Measurements from ENCODE around the gene NEK11. TPM values are rescaled to one million over a fixed set of nuclear protein-coding genes. Genes with fewer than 3 reads are reported as not detected.
A peak's percentile ranks its signal among the peaks of the same experiment; 100 is the strongest.

NEK11 gene
- total RNA-seq, 1 donor from 2014 or later: 4.4 TPM

DNA sequence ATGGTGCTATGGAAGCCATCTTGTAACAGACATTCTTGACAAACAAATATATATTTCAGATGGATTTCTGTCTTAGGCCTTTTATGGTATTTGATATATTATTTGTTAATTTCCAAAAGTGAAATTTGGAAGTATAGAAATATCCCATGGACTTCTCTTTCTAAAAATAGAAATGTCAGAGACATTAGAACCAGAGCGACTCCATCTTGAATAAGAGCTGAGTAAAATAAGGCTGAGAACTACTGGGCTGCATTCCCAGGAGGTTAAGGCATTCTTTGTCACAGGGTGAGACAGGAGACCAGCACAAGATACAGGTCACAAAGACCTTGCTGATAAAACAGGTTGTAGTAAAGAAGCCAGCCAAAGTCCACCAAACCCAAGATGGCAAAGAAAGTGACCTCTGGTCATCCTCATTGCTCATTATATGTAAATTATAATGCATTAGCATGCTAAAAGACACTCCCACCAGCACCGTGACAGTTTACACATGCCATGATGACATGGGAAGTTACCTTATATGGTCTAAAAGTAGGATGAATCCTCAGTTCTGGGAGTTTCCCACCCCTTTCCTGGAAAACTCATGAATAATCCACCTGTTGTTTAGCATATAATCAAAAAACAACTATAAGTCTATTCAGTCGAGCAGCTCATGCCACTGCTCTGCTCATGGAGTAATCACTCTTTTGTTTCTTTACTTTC lies 146.0 kb downstream of the NEK11 start:
- H3K27ac Mint-ChIP-seq (ENCODE audit: unreplicated experiment): no peak overlapping the region
- no peaks in the 10 kb centered on the region for H3K9me3 Mint-ChIP-seq (ENCODE audit: low read depth)
- TF ChIP-seq, protein P1, sequence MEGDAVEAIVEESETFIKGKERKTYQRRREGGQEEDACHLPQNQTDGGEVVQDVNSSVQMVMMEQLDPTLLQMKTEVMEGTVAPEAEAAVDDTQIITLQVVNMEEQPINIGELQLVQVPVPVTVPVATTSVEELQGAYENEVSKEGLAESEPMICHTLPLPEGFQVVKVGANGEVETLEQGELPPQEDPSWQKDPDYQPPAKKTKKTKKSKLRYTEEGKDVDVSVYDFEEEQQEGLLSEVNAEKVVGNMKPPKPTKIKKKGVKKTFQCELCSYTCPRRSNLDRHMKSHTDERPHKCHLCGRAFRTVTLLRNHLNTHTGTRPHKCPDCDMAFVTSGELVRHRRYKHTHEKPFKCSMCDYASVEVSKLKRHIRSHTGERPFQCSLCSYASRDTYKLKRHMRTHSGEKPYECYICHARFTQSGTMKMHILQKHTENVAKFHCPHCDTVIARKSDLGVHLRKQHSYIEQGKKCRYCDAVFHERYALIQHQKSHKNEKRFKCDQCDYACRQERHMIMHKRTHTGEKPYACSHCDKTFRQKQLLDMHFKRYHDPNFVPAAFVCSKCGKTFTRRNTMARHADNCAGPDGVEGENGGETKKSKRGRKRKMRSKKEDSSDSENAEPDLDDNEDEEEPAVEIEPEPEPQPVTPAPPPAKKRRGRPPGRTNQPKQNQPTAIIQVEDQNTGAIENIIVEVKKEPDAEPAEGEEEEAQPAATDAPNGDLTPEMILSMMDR (IDR thresholded peaks at IDR 0.05): no peak
- no peak overlapping the region for H3K4me3 Mint-ChIP-seq (ENCODE audit: unreplicated experiment)
- no peak for DNase-seq (ENCODE audit: low spot score)
- H3K36me3 Mint-ChIP-seq (ENCODE audit: low read depth): peaks cover 1% of the 10 kb centered on the region
- H3K4me1 Mint-ChIP-seq (ENCODE audit: low read depth): no peaks in the 10 kb centered on the region
- H3K27me3 Mint-ChIP-seq (ENCODE audit: low read depth): no peaks in the 10 kb centered on the region

DNA sequence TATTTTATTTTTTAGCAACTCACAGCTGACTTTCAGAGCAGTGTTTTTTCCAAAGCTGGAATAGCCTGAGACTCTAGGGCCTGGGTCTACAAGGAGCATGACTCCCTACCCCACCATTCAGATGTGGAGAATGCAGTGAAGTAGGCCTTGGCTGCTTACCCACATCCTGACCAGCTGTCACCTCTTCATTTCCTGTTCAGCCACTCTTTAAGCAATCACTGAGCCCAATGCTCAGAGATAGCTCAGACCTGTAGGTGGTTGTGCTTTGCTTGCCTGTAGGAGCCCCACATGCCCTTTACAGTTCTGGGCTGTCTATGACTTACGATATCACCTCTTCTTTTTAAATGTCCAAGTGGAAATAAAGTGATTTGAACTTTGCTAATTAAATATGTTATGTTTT lies 148.1 kb downstream of the NEK11 start:
- H3K27ac Mint-ChIP-seq (ENCODE audit: unreplicated experiment): no peak overlapping the region

DNA sequence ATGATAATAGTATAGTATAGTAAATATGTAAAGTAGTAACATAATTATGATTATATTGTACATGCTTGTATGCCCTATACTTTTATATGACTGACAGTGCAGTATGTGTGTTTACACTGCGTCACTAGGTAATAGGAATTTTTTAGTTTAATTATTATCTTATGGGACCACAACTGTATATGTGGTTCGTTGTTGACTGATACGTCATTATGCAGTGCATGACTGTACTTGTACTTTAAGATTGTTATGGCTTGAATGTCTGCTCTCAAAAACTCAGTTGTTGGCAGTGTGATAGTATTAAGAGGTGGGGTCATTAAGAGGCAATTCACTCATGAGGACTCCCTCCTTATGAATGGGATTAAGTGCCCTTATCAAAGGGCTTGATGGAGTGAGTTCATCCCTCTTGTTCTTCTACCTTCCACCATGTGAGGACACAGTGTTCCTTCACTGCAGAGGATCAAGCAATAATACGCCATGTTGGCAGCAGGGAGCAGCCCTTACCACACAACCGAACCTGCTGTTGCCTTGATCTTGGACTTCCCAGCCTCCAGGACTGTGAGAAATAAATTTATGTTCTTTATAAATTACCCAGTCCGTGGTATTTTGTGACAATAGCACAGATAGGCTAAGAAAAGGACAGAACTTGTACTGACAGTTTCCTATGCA lies 152.2 kb downstream of the NEK11 start:
- Mint-ChIP-seq H3K27me3 (ENCODE audit: low read depth) (no peaks in the 10 kb centered on the region), H3K36me3 (ENCODE audit: low read depth) (peaks cover 6% of the 10 kb centered on the region), H3K9me3 (ENCODE audit: low read depth) (peaks cover 9% of the 10 kb centered on the region), H3K4me3 (ENCODE audit: unreplicated experiment) (no peak overlapping the region), H3K4me1 (ENCODE audit: low read depth) (no peaks in the 10 kb centered on the region), H3K27ac (ENCODE audit: unreplicated experiment) (no peak overlapping the region)
- no peak for DNase-seq (ENCODE audit: low spot score)
- TF ChIP-seq, protein P1 (IDR thresholded peaks at IDR 0.05): no peak

More for the DNA sequence above, 148.1 kb downstream of the NEK11 start:
- Mint-ChIP-seq H3K4me1 (ENCODE audit: low read depth) (no peaks in the 10 kb centered on the region), H3K9me3 (ENCODE audit: low read depth) (peaks cover under 1% of the 10 kb centered on the region), H3K36me3 (ENCODE audit: low read depth) (peaks cover 1% of the 10 kb centered on the region), H3K27me3 (ENCODE audit: low read depth) (no peaks in the 10 kb centered on the region), H3K4me3 (ENCODE audit: unreplicated experiment) (no peak overlapping the region)
- no peak for DNase-seq (ENCODE audit: low spot score)
- TF ChIP-seq, protein P1 (IDR thresholded peaks at IDR 0.05): no peak

DNA sequence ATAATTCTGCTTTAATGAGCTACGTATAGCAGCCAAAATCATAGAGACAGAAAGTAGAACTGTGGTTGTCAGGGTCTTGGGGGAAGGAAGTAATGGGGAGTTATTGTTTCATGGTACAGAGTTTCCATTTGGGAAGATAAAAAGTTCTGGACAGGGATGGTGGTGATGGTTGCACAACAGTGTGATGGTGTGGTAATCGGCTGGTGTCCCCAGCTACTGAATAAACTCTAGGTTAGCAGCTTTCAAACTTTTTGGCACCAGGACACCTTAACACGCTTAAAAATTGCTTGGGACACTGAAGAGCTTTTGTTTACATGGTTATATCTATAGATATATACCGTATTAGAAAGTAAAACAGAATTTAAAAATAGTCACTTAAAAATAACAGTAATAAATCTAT lies 166.0 kb downstream of the NEK11 start:
- no peaks in the 10 kb centered on the region for H3K9me3 Mint-ChIP-seq (ENCODE audit: low read depth)
- TF ChIP-seq, protein P1 (IDR thresholded peaks at IDR 0.05): no peak
- H3K27me3 Mint-ChIP-seq (ENCODE audit: low read depth): no peaks in the 10 kb centered on the region
- DNase-seq (ENCODE audit: low spot score): no peak
- no peak overlapping the region for H3K27ac Mint-ChIP-seq (ENCODE audit: unreplicated experiment)
- H3K4me3 Mint-ChIP-seq (ENCODE audit: unreplicated experiment): no peak overlapping the region
- H3K36me3 Mint-ChIP-seq (ENCODE audit: low read depth): no peaks in the 10 kb centered on the region
- H3K4me1 Mint-ChIP-seq (ENCODE audit: low read depth): no peaks in the 10 kb centered on the region

DNA sequence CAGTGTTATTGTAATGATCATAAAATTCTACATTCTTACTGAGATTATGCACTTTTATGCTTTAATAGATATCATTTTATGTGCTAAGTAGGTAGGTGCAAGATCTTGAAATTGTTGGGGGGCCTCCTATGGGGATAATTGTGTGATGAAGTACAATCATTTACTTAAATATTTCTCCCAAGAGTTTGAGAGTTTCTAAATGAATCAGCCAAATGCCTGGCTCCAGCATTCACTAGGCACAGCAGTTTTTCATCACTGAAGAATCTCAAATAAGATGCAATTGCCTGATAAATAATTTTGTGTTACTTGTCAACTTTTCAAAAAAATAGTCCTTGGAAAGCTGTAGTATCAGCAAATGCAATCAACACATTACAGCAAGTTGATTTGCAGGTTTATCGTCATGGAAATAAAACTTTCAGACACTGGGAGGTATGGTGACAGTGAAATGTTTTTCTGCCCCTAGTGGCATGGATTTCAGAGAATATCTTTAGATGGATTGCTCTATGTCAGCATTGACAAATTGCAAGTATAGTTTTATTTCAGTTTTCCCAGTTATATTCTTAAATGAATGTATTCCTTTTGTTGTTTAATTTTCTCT lies 167.1 kb downstream of the NEK11 start:
- Mint-ChIP-seq H3K4me1 (ENCODE audit: low read depth) (no peaks in the 10 kb centered on the region), H3K4me3 (ENCODE audit: unreplicated experiment) (no peak overlapping the region), H3K27ac (ENCODE audit: unreplicated experiment) (no peak overlapping the region), H3K36me3 (ENCODE audit: low read depth) (no peaks in the 10 kb centered on the region), H3K27me3 (ENCODE audit: low read depth) (no peaks in the 10 kb centered on the region), H3K9me3 (ENCODE audit: low read depth) (no peaks in the 10 kb centered on the region)
- DNase-seq (ENCODE audit: low spot score): no peak
- TF ChIP-seq, protein P1 (IDR thresholded peaks at IDR 0.05): peak; percentile 54
